HG03457 (cell line): ENCODE measurements around the gene ANTXRL.
"Not testable (repeated sequence)": the region's sequence is repeated elsewhere in the genome, so short reads cannot be mapped to it uniquely, and the experiment has no call there.

Experiments
- ATAC-seq: cut with Tn5 transposase; IDR thresholded peaks from one replicate; pipeline ENCODE4 v1.9.1; 2021; ENCODE audit warnings: moderate number of reproducible peaks; ENCODE audit not compliant: unreplicated experiment

Gene ANTXRL

GRCh38 chr10:46306516-46307184 lies 19.9 kb downstream of the ANTXRL start:
- ATAC-seq = no peak

- no peak for ATAC-seq
Observed at GRCh38 chr10:46307281-46308112, 20.7 kb downstream of the ANTXRL start.

DNA sequence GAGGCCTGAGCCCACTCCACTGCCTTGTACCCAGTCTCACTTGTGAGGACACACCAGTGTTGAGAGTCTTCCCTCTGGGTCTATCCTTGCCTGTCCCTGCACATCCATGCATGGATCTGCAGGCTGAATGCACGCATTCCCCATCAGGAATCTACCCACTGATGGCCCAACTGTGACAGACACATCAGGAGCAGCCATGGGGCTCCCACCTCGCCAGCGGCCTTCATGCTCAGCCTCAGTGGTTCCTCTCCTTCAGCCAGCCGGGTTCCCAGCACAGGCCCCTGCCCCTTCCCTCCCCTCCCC lies 21.3 kb downstream of the ANTXRL start:
- no peak for ATAC-seq

GRCh38 chr10:46308666-46309450 lies 22.1 kb downstream of the ANTXRL start:
- no peak for ATAC-seq

DNA sequence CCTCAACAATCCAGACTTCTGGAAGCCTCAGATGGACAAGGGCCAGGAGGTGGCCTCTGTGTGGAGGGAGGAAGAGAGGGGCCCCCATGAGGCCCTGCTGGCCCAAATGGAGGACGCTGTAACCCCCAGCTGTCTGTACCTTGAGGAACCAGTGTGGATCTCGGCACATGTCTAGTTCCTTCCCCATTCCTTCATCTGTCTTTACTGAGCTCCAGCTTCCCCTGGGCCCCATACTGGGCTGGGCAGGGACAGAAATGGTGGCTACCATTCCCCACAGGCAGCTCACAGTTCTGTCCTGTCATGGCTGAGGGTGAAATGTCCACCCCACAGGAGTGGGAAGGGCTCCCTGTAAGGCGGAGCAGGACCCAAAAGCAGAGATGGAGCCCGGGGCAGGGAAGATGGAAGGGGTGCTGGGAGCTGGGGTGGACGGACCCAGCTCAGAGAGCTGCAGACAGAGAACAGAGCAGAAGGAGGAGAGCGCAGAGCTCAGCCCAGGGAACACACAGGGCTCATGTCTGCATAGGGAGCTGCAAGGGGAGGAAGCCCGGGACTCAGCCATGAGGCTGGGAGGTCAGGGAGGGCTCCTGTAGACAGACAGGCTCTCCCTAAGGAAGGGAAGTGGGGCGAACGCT lies 22.8 kb downstream of the ANTXRL start:
- ATAC-seq = no peak

GRCh38 chr10:46310143-46310514 lies 23.3 kb downstream of the ANTXRL start:
- no peak for ATAC-seq

DNA sequence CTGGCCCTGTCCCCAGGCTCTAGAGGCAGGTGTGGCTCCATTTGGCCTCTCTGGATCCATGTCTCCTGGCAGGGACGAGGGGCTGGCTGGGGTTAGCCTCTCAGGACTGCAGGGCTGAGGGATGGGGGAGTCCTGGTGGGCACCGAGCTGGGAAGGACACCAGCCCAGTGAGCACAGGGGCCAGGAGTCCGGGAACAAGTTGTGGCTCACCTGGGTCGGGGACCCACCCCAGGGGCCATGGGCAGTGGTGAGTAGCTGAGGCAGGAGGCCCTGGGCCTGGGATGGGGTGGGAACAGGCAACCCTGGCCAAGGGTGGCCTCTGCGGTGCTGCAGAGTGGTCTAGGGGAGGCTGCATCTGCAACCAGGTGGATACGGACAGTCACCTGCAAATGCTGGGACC lies 24.1 kb downstream of the ANTXRL start:
- no peak for ATAC-seq

DNA sequence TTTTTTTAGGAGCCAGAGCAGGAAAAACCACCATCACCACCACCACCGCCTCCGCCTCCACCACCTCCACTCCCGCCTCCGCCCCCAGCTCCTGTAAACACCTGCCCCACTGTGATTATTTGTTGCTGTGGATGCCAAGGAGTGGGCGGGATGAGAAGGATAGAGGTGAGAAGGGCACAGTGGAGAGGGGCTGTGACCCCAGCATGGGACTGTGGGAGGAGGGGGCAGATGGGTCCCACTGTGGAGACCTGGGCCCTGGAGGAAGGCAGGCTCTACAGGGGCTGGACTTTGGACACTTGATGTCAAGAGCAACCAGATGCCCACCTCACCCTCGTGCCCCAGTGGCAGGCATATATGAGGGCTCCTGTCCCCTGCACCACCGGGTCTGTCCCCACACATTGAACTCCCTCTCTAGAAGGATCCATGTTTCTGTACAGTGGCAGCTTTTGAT lies 24.7 kb downstream of the ANTXRL start:
- no peak for ATAC-seq

DNA sequence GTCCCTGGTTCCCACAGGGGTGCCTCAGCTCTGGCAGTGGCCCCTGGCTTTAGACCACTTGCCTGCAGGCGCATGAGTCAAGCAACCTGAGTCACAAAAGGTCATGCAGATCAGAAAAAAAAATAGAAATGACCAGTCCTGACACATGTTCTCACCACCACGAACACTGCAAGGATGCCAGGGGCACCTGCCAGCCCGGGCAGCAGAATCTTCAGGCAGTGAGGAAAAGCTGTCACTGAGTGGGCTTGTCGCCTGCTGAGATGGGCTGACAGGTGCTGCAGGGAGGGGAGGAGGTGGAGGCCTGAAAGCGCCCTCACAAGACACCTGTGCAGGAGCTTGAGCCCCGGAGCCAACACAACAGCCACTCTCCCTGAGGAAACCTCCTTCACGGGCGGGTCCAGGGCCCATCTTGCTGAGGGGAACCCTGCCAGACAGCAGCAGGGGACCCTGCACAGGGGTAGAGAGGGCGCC lies 25.2 kb downstream of the ANTXRL start:
- ATAC-seq = not testable (repeated sequence)

- ATAC-seq = no peak
Observed at GRCh38 chr10:46312953-46313352, 26.2 kb downstream of the ANTXRL start.

DNA sequence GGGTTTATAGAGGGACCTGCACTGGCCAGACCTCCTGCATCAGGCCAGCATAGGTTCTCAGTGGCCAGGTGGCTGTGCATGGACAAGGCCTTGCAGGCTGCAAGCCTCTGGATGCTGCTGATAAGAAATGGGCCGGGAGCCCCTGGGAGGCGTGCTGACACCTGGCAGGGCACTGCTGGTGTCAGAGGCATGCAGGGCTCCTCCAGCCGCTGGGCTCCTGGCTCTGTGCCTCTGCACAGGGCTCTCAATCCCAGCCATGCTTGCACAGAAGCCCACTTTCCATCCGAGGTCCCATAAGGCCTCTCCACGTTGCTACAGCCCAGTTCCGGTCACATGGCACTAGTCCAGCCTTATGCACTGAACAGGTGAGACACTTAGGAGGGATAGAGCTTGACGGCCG lies 27.3 kb downstream of the ANTXRL start:
- no peak for ATAC-seq

GRCh38 chr10:46315071-46315860 lies 28.5 kb downstream of the ANTXRL start:
- not testable (repeated sequence) for ATAC-seq

- no peak for ATAC-seq
Observed at GRCh38 chr10:46317370-46317769, 30.6 kb downstream of the ANTXRL start.

- ATAC-seq = no peak
Observed at GRCh38 chr10:46317889-46318288, 31.1 kb downstream of the ANTXRL start.

- no peak for ATAC-seq
Observed at GRCh38 chr10:46318799-46319198, 32.0 kb downstream of the ANTXRL start.

GRCh38 chr10:46319389-46319788 lies 32.6 kb downstream of the ANTXRL start:
- ATAC-seq = no peak

GRCh38 chr10:46321770-46322169 lies 35.0 kb downstream of the ANTXRL start:
- no peak for ATAC-seq

GRCh38 chr10:46323176-46323575 lies 36.4 kb downstream of the ANTXRL start:
- no peak for ATAC-seq

- ATAC-seq = no peak
Observed at GRCh38 chr10:46325021-46325420, 38.2 kb downstream of the ANTXRL start.

DNA sequence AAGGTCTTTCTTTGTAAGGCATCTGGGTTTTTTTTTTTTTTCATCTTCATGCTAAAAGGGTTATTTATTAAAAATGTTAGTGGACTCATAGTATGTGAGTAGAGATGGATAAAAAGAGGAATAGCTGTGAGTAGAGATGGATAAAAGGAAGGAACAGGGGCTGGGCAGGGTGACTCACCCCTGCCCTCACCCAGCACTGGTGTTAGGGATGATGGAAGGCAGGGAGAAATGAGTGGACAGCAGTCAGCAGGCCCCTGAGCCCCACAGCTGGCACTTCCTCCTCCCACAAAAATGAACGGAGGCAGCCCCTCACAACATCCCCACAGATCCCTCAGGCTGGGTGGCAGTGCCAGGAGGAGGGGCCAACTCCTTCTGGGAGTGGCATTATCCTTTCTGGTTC lies 39.3 kb downstream of the ANTXRL start:
- no peak for ATAC-seq
